ENCODE data around the gene BAHCC1. TPM values are rescaled to one million over a fixed set of nuclear protein-coding genes. Genes with fewer than 3 reads are reported as not detected.
A peak's percentile ranks its signal among the peaks of the same experiment; 100 is the strongest.

Gene BAHCC1
- total and polyA plus RNA-seq, 2 of the 8 experiments (the other 6 are each of a cell fraction or from before 2014, with no cell fraction given) = 0.26 to 0.58 TPM

GRCh38 chr17:81486199-81486810, 91.0 kb downstream of the BAHCC1 start:
- peaks cover 10% of the 10 kb centered on the region; the same call in 1 of the 2 replicates for H3K23me2 ChIP-seq (ENCODE audit: low read depth, low read length)
- POLR2A ChIA-PET (ENCODE audit: partially characterized antibody) = interaction anchor here (35.8 kb wide), 1 partner anchor 30 kb away, joined by 1004 read pairs; the partner anchor contains the start of genes ACTG1 and FSCN2
- FAIRE-seq (no peak), DNase-seq (ENCODE audit: low read depth in 1 of 2, low spot score in 2 of 2) (no peak)
- no peaks in the 10 kb centered on the region for H4K20me1 ChIP-seq (replicated peaks in 1 of 2; ENCODE audit: control insufficient read depth in 1 of 2, insufficient read depth in 2 of 2, low read length in 2 of 2)
- H2BK15ac ChIP-seq (ENCODE audit: low read length) = no peak overlapping the region
- no peaks in the 10 kb centered on the region for H3K9me3 ChIP-seq (ENCODE audit: insufficient read depth in 2 of 2, low read depth in 1 of 2, low read length in 1 of 2)
- no peak overlapping the region for H4K8ac ChIP-seq (ENCODE audit: extremely low read depth, insufficient read depth, low read length)
- no peak overlapping the region for H3K4me2 ChIP-seq (ENCODE audit: insufficient read depth in 1 of 2, low read depth in 2 of 2, low read length in 2 of 2)
- H3K4me3 ChIP-seq (ENCODE audit: extremely low read depth in 1 of 4, insufficient read depth in 2 of 4, low read depth in 3 of 4, low read length in 4 of 4) = no peak overlapping the region
- H4K91ac ChIP-seq (replicated peaks; ENCODE audit: insufficient read length, low read length) = no peak overlapping the region
- no peak overlapping the region for H2BK120ac ChIP-seq (replicated peaks; ENCODE audit: low read depth, low read length)
- no peak overlapping the region for H3K23ac ChIP-seq (ENCODE audit: insufficient read length)
- H3K56ac ChIP-seq (replicated peaks; ENCODE audit: insufficient read length, low read depth, low read length) = no peak overlapping the region
- no peak overlapping the region for H2BK20ac ChIP-seq (ENCODE audit: low read length)
- H3K4me1 ChIP-seq (replicated peaks in 1 of 4; ENCODE audit: control insufficient read depth in 3 of 4, insufficient read depth in 4 of 4, low read length in 3 of 4) = peaks cover 6 to 39% (median 27%) of the 10 kb centered on the region in 4 experiments
- no peak overlapping the region for H3K9ac ChIP-seq (replicated peaks in 1 of 4; ENCODE audit: extremely low read depth in 1 of 4, low read depth in 3 of 4, low read length in 3 of 4)
- no peak overlapping the region for H2BK5ac ChIP-seq (ENCODE audit: low read depth, low read length)
- no peaks in the 10 kb centered on the region for H3K36me3 ChIP-seq (ENCODE audit: control insufficient read depth in 2 of 4, insufficient read depth in 4 of 4, low read length in 3 of 4)
- H3K79me1 ChIP-seq (ENCODE audit: low read depth, low read length) = no peaks in the 10 kb centered on the region
- no peak overlapping the region for H3K4ac ChIP-seq (replicated peaks; ENCODE audit: insufficient read length, low read depth, low read length)
- H3K27ac ChIP-seq (ENCODE audit: low read depth, low read length) = no peak overlapping the region
- H4K5ac ChIP-seq (ENCODE audit: insufficient read length, low read depth, low read length) = no peak overlapping the region
- H3K27me3 ChIP-seq (replicated peaks in 1 of 4; ENCODE audit: control insufficient read depth in 3 of 4, extremely low read depth in 1 of 4, insufficient read depth in 3 of 4, low read length in 3 of 4) = peaks cover 11 to 32% (median 29%) of the 10 kb centered on the region in 4 experiments
- H3K18ac ChIP-seq (ENCODE audit: extremely low read depth, low read length) = no peak overlapping the region
- 0 out of 2 replicates have a peak overlapping the region, but pooled peaks have one; percentile 60 for H2BK12ac ChIP-seq (ENCODE audit: low read depth, low read length)
- H2AFZ ChIP-seq (ENCODE audit: low read length) = no peak overlapping the region
- H3K79me2 ChIP-seq (ENCODE audit: control insufficient read depth in 1 of 2, insufficient read depth in 2 of 2, low read length in 2 of 2) = no peaks in the 10 kb centered on the region
- H3K14ac ChIP-seq (ENCODE audit: insufficient read length) = no peak overlapping the region
- CTCF ChIA-PET (ENCODE audit: partially characterized antibody) = interaction anchor here (0.6 to 5.4 kb wide), 4 partner anchors 33 to 232 kb away, joined by 3 to 50 read pairs (median 6); no protein-coding TSS in a partner anchor
- WGBS, 2 experiments (ENCODE audit: extremely low coverage in 1 of 2, insufficient coverage in 1 of 2, insufficient read length in 1 of 2, insufficient replicate concordance in 2 of 2, low coverage in 1 of 2, low lambda C conversion rate in 2 of 2, missing lambda C conversion rate in 1 of 2) = 89% methylated on average over 17 of the region's 17 CpGs; no CpG with 5 or more reads in 1 of the 2 experiments
- H2AK5ac ChIP-seq (ENCODE audit: low read depth, low read length) = no peak overlapping the region; the same call in 1 of the 2 replicates
- TF ChIP-seq TAF1 (IDR thresholded peaks at IDR 0.05; ENCODE audit: low read depth, low read length) (no peak), BCL11A (IDR thresholded peaks at IDR 0.05; ENCODE audit: low read depth in 2 of 2, low read length in 2 of 2) (no peak), SUZ12 (IDR thresholded peaks at IDR 0.05; ENCODE audit: low read length) (no peak), ZNF274 (IDR thresholded peaks at IDR 0.05; ENCODE audit: borderline replicate concordance, extremely low read depth, low read length) (no peak), RNF2 (IDR thresholded peaks at IDR 0.05; ENCODE audit: borderline replicate concordance, low read depth, low read length, missing control alignments, poor library complexity, severe bottlenecking) (no peak)

Data from H1 (cell line).